ENCODE data around the gene RBPJL.

Gene RBPJL

DNA sequence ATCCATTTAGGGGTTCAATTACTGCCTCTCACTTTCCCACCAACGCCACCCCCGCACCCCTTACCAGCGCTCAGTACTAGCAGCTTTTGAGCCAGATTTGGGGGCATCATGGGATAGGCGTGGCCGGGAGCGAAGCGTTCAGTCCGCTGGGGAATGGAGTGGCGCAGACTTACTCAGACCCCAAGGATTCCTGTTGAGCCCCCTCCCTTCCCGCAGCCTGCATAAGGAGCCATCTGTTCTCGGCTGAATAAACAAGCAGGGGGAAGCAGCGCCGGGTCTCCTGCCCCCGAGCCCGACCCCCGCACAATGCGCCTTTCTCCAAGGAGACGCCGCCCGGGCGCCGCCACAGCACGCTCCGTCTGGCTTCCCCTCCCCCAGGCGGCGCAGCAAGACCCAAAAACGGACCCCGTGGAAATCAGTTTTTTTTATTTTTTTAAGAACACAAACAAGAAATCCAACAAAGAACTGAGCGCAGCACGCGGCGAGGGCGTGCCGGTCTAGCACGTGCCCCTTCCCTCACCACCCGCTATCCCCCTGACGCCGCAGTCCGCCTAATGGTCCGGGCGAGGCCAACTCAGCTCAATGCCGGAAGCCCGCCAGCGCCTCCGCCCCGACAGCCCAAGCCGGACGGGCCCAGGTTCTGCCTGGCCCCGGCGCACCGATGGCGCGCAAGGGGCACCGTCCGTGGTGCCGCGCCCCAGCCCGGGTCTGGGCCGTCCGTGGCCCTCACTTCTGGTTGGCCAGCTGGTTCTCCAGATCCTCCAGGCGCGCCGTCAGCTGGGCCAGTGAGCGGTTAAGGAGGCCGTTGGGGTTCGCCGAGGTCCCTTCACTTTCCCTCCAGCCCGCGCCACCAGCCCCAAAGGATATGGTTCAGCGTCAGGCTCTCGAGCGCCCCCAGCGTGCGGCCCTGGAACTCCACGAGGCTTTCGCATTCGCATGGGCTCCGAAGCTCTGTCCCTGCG lies 13.3 kb upstream of the RBPJL start:
- peak; percentile 56 for DNase-seq

DNA sequence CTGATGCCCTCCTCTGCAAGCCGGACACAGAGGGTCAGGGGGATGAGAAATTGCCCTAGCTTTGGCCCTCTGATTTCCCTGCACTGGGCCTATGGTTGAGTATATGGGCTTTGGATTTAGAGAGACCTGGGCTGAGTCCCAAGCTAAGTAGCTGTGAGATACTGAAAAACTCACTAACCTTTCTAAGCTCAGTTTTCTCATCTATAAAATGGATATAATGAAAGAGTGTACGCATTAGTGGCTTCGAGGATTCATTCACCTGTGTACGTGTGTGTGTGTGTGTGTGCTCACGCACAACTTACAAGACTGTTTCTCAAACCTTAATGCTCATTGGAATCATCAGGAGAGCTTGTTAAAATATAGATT lies 12.7 kb upstream of the RBPJL start:
- no peak for DNase-seq

DNA sequence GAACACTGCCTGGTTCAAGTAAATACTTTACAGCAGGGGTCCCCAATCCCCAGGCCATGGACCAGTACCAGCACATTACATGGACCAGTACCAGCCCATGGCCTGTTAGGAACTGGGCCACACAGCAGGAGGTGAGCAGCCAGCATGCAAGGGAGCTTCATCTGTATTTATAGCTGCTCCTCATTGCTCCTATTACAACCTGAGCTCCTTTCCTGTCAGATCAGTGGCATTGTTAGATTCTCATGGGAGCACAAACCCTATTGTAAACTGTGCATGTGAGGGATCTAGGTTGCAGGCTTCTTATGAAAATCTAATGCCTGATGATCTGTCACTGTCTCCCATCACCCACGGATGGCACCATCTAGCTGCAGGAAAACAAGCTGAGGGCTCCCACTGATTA lies 12.0 kb upstream of the RBPJL start:
- DNase-seq: no peak

DNA sequence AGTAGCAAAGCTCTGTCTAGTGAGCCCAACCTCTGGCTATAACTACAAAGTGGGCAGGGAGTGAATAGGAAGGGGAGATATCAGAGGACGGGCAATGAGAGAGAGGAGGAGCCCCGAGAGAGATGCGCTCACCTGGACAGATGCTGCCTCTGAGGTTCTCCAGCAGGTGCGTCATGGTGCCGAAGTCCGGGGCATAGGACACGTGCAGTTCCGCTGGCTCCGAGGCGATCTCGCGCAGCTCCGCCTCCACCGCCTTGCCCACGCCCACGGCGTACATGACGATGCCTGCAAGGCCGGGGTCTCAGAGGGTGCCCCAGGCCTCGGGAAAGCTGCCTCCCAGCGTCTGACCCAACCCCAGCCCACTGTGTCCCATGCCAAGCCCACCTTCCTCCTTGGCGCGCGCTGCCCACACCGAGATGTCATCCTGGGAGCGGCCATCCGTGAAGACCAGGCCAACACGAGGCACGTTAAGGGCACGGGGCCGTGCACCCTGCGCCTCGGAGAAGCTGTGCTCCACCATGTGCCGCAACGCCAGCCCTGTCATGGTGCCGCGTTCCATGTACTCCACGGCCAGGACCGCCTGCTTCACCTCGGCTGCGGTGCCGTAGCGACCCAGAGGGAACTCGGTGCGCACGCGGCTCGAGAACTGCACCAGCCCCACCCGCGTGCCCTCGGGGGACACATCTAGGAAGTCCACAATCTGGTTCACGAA lies 8.7 kb upstream of the RBPJL start:
- no peak for DNase-seq

DNA sequence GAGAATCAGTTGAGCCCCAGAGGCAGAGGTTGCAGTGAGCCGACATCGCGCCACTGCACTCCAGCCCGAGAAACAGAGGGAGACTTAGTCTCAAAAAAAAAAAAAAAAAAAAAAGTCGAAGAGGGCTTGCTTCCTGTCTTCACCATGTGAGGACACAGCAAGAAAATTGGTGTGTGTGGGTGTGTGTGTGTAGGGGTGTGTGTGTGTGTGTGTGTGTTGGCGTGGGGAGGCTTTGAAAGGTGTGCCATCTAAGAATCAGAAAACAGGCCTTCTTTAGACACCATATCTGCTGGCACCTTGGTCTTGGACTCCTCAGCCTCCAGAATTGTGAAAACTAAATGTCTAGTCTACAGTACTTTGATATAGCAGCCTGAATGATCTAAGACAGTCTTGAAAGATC lies 6.9 kb upstream of the RBPJL start:
- no peak for DNase-seq

DNA sequence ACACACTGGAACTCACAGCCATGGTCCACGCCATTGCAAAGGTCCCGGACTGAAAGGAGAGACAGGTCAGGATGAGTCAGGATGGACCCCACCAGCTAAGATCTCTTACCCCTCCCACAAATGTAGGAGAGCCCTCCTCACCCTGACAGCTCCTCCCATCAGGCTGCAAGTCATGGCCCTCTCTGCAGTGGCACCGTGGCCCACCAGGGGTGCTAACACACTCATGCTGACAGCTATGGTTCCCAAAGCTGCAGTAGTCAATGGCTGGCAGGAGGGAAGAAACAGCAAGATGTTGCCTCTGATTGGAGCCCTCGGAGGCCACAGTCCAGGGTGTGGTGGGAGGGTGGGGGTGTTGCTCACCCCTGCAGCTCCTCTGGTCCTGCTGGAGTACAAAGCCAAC lies 5.7 kb upstream of the RBPJL start:
- no peak for DNase-seq

DNA sequence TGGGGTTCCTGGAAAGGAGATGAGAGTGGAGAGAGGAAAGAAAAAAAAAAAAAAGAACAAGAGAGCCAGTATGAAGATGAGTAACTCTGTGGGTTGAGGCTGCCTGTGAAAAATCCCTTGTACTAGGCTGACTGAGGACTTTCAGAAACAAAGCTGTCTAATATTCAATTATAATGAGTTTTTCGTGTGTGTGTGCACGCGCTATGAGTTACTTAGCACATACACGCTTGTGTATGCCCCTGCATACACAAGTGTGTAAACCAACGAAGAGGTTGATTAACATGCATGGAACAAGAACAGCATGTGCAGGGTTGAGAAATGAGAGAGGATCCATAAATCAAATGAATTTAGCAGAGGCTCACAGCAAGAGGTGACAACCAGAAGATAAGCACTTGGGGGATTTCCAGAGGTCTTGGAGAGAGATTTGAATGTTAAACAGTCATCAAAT lies 4.8 kb upstream of the RBPJL start:
- DNase-seq: no peak

DNA sequence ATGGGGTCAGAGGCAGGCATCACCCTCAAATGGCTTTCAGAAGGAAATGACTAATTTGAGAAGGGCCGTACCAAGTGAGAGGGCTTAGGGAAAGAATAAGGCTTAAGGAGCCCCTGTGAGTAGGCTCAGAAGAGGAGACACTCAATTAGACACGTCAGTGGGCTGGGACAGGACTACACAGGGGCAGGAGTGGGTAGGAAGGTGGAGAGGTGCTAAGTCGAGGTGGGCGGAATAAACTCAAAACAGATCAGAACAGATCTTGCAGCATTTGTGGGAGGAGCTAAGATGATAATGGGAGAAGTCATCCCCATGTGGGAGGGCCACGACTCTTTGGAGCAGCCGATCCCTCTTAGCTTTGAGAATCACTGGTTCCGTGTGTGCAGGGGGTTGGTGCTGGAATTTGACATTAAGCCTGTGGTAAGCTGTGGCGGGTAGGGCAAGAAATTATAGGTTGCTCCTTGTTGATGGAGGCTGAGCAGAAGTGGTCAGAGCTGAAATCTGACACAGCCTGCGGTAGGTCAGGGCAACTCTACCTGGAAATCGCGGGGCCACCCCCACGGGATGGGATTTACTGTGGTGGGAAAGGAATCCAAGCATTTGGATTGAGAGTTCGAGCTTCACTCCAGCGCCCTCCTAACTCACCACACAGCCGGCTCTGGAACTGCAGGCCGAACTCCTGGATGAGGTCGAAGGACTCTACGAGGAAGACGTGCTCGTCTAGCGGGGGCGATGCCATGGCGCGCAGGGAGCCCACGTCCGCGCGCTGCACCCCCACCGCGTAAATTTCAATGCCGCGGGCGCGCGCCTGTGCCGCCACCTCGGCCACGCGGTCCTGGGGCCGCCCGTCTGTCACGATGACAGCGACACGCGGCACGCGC lies 2.8 kb upstream of the RBPJL start:
- no peak for DNase-seq

DNA sequence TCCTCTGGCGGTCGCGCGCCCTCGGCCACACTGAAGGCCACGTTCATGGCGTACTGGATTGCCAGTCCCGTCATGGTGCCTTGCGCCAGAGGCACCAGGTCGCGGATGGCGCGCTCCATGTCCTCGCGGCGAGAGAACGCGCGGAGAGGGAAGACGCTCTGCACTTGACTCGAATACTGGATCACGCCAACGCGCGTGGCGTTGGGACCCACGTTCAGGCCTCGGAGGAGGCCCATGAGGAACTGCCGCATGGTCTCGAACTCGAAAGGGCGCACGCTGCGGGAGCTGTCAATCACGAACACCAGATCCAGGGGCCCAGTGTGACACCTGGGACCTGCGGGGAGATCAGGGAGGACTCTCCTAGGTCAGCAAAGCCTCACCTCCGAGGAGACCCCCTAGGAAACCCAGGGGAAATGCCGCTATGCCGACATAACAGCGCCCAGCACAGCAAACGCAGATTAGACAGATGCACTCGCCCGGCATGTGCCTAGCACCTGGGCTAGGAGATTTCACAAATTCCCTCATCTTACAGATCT lies 2.1 kb upstream of the RBPJL start:
- no peak for DNase-seq

DNA sequence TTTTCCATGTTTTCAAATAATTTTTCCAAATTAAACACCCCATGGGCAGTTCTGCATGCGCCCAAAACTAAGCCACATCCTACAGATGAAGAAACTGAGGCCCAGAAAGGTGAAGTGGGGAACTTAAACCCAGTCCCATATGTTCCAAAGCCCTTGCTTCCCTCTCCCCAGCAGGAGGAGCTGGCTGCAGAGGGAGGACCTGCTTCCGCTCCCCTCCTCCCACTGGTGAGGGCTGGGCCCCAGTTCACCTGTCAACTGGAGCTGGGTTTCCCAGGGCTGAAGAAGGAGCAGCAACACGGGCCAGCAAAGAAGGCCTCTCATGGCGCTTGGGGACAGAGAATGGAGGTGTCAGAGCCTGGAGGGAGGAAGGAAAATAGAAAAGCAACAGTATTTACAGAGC lies 1.4 kb upstream of the RBPJL start:
- DNase-seq: no peak

DNA sequence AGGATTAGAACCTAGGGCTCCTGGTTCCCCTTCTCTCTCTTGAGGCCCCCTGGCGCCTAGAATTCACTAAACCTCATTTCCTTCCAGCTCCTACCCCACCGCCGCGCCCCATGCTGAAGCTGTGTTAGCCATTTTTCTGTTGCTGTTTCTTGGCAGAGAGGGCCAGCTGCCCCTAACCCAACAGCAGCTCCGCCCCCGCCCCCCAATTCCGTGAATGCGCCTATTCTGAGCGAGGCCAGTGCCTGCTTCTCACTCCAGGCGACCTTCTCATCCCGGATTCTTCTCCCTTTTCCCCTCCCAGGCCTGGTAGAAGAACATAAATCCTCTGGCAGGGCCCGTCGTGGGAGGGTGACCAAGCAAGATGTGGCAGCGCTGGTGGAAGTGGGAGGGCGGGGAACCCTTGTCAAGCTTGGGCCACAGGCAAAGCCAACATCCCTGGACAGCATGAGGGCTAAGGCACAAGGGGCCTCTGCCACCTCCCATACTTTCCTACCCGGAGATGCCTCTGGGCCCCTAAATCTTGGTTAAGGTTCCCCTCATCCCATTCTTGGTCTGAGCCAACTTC lies 518 bp downstream of the RBPJL start:
- no peak for DNase-seq

DNA sequence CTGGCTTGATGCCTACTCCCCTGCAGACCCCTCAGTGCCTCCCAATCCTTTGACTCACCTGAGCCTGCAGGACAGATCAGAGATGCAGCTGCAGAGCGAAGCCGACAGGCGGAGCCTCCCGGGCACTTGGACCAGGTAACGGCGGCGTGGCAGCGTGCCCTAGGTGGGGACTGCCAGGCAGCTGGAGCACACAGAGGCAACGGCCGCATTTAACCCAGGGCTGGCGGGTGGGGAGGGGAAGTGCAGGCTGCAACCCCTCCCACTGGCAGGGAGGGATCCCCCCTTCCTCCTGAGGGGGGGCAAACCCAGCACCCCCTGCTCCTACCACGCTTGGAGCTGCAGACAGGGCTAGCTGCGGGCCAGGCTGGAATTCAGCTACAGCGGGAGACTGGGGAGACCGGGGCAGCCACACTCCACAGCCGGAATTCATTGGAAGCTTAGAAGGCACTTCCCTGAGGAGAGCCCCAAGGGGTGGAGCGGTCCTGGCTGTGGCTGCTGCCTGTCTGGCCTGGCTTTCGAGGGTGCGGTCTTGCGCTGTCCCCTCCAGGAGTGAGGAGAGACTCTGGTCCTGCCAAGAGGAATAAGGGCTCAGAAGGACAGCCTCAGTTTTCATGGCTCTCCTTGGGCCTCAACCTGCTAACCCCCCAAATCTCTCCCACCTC lies 1.6 kb downstream of the RBPJL start, which contains the start of gene MATN4:
MATN4 (minus strand) TSS at position 183 of the 662 bp plus-strand sequence. CDS start 2,717 bp downstream, outside the sequence.
- DNase-seq: no peak

DNA sequence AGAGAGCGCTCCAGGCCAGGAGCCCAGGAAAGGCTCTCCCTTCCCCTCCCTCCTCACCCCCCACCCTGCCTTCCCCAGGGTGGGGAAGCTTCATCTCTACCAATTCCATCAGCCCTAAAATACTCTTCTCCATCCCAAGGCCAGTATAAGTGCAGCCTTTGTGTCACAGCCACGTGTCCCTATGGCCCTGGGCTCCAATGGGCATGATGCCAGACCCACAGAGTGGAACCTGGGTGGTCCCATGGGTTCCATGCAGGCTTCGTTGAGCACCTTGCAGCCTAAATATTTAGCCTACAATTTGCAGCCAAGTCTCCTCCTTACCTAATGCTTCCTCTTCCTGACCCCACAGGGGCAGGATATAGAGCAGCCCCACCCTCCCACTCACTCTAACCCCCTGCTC lies 2.4 kb downstream of the RBPJL start:
- no peak for DNase-seq

DNA sequence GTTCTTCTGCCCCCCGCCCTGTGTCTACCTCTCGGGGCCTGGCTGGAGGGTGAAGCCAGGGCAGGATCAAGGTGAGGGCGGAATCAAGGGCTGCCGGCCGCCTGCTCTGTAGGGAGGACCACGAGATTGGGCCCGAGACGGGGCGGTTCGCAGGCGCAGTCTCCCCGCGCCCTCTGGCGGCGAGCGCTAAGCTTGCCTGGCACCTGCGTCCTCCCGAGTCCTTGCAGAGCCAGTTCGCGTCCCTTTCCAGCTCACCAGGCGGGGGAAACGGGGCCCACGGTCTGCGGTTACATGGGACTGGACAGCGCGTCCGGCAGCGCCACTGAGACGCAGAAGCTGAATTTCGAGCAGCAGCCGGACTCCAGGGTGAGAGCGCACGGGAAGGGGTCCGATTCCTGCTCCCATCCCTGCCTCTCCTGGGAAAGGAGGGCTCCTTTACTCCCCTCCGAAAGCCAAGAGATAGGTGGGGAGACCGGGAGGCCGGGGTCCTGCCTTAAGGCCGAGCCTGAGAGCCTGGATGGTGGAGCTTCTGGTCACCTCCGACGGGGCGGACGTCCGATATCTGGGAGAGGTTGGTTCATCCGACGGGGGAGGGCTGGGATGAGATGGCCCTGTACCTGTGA lies 5.1 kb downstream of the RBPJL start:
- DNase-seq: peak; percentile 30

DNA sequence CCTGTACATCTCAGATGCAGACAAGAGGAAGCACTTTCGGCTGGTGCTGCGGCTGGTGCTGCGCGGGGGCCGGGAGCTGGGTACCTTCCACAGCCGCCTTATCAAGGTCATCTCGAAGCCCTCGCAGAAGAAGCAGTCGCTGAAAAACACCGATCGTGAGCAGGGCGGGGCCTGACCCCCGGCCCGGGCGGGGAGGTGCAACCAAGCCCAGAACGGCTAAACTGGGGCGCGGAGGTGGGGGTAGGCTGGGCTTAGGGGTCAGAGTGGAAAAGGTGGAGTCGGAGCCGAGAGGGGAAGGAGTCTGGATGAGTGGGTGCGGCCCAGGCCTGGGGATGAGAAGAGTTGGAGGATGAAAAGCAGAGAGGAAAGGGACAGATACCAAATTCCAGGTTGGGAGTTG lies 5.6 kb downstream of the RBPJL start:
- no peak for DNase-seq

DNA sequence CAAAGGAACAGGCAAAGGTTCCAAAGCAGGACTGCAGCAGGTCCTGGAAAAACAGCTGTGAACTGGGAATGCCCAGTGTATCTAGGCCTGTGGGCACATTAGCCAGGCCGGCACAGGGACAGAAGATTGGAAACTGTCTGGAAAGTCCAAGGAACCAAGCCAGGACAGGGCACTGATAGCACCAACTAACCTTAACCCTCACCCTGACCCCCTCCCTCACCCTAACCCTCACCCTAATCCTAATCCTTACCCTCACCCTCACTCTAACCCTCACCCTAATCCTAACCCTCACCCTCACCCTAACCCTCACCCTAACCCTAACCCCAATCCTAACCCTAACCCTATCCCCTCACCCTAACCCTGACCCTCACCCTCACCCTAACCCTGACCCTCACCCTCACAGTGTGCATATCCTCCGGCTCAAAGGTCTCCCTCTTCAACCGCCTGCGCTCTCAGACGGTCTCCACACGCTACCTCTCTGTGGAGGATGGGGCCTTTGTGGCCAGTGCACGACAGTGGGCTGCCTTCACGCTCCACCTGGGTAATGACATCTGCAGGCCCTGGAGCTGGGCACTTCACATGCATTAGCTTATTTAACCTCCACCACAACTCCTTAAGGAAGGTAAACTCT lies 6.5 kb downstream of the RBPJL start:
- DNase-seq: no peak

DNA sequence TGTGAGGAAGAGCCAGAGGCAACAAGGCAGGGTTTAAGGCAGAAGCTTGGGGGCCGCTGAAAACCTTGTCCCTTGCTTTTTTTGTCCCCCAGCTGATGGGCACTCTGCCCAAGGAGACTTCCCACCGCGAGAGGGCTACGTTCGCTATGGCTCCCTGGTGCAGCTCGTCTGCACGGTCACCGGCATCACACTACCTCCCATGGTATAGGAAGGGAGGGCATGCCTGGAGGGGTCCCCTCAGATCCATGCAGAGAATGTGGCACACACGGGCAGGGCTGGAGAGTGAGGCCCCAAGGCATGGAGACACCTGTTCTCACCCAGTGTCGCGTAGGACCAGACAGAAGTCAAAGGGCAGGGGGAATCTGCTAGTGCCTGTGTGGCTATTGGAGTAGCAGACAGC lies 7.3 kb downstream of the RBPJL start:
- DNase-seq: no peak

DNA sequence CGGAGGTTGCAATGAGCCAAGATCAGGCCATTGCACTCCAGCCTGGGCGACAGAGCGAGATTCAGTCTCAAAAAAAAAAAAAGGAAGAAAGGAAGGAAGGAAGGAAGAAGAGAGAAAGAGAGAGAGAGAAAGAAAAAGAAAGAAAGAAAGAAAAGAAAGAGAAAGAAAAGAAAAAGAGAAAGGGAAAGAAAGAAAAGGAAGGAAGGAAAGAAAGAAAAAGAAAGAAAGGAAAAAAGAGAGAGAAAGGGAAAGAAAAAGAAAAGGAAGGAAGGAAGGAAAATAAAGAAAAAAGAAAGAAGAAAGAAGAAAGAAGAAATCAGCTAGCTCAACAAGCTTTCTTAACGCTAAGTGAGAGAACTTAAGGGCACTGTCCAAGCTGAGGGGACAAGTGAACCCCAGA lies 9.0 kb downstream of the RBPJL start:
- DNase-seq: no peak

DNA sequence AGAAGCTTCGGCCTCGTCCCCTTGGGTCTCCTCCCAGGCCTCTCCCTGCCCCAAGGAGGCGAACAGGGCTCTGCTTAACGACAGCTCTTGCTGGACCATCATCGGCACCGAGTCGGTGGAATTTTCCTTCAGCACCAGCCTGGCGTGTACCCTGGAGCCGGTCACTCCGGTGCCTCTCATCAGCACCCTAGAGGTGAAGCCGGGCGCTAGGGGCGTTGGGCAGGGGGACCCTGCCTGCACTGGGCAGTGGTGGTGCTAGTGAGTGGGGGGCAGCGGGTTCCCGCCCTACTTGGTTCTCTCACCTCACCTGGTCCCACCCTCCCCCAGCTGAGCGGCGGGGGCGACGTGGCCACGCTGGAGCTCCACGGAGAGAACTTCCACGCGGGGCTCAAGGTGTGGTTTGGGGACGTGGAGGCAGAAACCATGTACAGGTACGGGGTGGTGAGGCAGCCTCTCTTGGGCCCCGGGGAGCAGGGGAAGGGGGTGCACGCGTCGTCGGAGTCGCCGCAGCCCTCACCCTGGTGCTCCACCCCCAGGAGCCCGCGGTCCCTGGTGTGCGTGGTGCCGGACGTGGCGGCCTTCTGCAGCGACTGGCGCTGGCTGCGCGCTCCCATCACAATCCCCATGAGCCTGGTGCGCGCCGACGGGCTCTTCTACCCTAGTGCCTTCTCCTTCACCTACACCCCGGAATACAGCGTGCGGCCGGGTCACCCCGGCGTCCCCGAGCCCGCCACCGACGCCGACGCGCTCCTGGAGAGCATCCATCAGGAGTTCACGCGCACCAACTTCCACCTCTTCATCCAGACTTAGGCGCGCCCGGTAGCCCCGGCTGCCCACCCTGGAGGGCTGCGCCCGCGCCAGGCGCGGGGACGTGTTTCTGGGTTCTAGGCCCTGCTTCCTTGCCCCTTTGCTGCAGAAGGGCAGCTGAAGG lies 9.8 kb downstream of the RBPJL start:
- no peak for DNase-seq

DNA sequence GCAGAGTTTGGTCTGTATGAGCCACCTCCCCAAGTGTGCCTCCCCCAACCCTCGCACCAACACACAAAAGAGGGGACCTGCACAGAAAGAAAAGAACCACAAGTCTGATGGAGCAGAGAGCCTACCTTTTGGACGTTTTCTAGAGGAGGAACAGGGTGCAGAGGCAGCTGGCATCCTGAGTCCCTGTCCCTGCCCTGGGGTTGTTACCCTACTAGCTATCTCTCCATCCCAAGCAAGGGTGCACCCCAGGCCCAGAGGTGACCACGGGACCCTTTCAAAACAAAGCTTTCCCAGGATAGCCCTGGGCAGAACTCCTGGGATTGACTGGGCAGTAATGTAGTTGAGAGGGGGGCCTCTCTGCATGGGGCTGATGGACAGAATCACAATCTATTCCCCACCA lies 11.2 kb downstream of the RBPJL start:
- no peak for DNase-seq

Measured in central memory CD4-positive, alpha-beta T cell (primary cell).